Measurements from ENCODE around the gene ZBTB7A.
A peak's percentile ranks its signal among the peaks of the same experiment; 100 is the strongest.

Gene ZBTB7A

DNA sequence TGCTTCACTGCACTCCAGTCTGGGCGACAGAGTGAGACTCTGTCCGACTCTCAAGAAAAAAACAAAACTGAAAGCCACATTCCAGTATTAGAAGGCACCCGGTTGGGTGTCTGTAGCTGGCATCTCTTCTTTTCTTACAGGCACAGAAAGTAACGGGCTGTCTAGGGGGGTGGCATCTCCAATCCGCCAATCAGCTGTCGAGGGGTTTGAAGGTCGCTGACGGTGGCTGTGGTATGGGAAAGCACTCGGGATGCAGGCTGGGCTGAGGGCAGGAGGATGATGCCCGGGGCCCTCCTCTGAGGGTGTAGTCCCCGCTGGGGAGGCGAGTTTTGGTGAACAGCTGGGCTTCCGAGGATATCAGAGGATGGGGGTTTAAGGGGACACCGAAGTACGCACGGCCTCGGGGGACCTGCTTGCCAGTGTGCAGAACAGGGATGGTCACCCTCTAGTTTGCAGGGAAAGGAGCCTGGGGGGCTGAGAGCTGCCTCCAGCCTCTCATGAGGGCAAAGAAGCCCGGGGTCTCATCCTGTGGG is 27.0 kb upstream of the ZBTB7A start:
- DNase-seq: no peak

DNA sequence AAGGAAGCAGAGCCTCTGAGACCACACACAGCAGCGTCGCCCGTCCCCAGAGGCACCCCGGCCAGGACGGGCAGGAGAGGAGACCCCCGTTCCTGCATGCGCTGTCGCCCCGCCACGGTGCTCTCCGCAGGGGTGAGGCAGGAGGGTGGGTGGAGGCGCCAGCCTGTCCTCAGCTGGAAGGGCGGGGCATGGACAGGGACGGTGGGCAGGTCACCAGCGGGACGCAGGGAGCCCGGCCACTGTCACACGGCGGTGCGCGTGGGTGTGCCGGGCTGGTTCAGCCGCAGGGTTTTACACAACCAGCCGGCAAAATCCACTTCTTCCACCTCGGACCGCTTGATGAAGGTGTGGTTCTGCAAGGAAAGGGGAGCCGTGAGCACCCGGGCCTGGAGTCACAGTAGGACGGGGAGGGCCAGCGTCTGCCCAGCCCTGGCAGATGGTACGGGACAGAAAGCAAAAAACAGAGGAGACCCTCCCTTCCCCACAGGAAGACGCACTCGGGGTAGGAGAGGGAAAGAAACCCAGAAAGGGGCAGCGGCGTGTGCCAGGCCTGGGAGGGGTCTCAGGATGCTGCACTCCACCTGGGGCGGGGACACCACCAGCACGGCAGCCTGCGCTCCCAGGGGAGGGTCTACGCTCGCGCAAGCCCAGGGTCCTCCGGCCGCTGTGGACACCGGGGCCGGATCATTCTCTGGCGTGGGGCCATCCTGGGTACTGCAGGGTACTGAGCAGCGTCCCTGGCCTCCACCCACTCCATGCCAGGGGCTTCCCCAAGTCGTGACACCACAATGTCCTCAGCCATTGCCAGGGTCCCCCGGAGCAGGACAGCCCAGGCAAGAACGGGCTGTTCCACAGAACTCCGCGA is 23.9 kb upstream of the ZBTB7A start:
- no peak for DNase-seq

DNA sequence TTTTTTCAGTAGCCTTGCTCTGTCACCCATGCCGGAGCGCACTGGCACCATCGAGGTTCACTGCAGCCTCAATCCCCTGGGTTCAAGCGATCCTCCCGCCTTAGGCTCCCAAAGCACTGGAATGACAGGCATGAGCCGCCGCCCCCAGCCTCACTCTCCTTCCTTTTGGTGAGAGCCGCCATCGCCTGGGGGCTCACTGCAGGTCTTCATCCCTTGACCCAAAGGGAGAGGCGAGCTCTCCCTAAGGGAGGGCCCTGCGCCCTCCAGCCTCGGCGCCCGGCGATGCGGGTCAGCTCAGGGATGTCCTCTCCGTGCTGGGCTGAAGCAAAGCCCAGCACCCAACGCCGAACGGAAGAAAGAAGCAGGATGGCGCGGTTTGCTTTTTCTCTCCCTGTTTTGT is 23.2 kb upstream of the ZBTB7A start:
- DNase-seq: no peak

DNA sequence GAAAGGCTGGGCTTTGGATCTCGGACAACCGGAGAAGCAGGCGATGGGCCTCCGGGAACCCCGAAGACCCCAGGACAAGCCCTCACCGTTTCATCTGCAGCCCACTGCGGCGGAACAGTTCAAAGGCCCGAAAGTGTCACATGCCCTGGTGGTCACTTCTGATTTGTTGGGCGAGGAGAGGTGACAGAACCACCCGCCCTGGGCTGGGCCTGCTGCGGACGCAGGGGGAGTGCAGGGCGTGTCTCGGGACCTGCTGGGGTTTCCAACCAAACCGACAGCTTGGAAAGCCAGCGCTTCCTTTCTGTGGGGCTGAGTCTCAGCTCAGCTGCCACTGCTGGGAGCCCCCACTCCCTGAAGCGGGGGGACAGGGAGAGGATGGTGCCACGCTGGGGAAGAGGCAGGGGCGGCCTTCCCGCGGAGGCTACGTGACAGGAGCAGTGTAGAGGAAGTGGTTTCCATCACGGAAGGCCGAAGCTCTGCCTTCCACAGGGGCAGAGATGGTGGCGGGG is 22.8 kb upstream of the ZBTB7A start:
- DNase-seq: peak in 4 of 14 donors; percentile 6 to 55 (median 21)

DNA sequence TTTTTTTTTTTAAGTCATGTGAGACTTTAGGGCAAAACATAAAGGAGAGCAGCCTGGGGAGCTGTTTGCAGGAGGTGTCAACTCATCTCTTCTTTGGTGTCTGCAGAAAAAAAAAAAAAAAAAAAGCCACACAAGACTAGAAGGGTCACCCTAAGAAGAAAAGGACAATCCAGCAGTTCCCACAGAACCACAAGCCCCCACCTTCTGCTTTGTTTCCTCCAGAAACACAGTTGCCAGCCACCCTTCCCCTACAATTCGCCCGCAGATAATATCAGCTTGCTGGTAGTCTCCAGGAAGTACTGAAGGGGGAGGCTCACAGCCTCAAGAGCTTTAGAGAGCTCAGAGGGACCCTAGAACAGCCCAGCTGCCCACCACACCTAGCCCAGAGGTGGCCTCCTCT is 22.3 kb upstream of the ZBTB7A start:
- no peak for DNase-seq

DNA sequence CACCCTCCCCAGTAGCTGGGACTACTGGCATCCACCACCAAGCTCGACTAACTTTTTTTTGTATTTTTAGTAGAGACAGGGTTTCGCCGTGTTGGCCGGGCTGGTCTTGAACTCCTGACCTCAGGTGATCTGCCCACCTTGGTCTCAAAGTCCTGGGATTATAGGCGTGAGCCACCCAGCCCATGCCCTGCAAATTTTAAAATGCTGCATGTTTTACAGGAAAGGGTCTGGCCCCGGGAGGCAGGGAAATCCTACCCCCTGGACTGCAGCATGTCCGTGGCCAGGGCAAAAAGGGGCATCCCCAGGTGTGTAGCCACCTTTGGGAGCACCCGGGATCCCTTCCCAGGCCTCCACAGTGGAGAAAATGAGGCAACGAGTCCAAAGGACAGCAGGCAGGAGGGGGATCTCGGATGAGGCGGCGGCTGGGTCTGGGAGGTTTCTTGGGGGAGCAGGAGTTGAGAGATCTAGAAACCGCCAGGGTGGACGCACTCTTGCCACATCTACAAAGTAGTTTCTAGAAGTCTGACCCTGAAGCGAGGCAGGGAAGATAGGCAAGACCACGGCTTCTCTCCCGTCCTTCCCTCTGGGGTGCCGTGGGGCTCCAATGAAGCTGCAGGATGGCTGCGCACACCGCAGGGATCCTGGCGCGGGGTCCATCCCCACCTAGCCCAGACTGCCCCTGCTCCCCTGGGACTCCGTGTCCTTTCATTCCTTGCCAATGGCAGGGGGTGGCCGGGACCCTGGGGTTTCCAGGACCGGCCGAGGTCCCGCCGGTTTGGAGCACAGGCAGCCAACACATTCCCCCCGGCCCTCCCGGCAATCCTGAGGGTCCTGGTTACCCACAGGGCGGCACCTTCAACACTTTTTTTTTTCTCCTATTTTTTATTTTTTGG is 21.3 kb upstream of the ZBTB7A start:
- no peak for DNase-seq

DNA sequence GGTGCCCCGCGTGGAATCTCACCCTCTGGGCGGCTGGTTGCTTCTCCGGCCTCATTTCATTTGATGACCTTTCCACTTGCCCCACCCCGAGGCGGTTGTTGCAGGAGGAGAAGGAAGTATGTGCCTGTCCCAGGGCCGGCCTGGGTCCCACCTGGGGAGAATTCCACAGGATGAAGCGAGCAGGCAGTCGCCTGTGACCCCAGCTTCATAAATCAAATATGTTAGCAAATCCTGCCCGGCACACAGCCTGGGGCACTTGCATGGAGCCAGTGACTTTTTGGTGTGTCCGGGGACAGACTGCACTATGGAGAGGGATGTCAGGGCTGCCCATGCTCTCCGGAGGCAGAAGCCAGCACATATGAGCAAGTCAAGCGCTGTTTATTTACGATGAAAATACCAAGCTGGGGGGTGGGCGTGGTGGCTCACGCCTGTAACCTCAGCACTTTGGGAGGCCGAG is 19.7 kb upstream of the ZBTB7A start:
- no peak for DNase-seq

DNA sequence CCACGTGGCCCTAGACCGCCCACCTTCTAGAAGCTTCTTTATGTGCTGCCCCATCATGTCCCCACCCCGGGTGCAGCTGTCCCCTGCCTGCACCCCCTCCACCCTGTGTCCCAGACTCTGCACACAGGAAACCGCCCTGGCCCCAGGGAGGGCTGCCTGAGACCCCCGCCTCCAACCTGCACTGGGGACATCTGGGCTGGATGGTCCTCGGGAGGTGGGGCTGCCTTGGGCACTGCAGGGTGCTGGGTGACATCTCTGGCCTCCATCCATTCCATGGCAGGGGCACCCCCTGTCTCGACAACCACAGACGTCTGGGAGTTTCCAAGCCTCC is 17.8 kb upstream of the ZBTB7A start:
- DNase-seq: no peak

DNA sequence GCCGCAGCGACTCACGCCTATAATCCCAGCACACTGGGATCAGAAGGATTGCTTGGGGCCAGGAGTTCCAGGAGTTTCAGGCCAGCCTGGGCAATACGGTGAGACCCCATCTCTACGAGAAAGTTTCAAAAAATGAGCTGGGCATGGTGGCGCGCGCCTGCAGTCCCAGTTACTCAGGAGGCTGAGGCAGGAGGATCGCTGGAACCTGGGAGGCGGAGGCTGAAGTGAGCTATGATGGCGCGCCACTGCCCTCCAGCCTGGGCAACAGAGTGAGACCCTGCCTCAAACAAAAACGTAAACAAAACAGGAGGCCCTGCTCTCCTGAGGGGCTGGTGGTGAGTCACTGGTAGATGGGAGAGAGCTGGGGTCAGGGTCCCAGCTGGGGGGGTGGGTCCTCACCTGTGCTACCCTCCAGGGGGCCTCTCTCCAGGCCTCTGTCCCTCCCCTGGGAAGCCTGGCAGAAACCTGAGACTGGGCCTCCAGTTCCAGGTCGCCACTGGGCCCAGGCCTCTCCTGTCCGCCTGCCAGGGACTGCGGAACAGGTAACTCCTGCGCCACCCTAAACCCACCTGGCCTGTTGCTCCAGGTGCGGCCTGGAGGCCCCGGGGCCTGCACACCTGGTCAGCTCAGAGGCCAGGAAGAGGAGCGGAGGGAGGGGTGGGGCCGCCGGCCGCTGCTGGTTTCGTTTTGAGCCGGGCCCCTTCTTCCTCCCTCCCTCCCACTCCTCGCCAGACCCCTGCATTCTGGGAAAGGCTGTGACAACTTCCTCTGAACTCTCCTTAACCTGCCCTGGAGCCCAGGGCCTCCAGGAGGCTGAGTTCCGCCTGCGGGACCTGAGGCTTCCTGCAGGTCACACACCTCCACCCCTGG is 17.2 kb upstream of the ZBTB7A start:
- DNase-seq: no peak

DNA sequence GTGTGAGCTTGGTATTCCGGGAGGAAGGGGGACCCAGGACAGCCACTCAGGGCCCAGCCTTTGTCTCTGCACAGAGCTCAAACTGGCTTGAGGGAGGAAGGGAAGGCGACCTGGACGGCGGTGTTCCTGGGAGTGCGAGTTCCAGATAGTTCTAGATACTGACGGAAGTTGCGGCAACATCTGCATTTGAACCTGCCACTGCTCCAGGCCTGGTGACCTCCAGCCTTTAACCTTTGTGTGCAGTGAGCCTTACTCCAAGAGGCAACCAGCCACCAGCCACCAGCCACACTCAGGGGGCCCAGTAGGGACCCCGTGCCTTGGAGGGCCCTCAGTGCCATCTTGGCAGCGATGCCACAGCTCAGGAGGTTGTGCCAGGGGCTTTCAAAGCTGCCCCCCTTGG is 15.5 kb upstream of the ZBTB7A start:
- DNase-seq: no peak

DNA sequence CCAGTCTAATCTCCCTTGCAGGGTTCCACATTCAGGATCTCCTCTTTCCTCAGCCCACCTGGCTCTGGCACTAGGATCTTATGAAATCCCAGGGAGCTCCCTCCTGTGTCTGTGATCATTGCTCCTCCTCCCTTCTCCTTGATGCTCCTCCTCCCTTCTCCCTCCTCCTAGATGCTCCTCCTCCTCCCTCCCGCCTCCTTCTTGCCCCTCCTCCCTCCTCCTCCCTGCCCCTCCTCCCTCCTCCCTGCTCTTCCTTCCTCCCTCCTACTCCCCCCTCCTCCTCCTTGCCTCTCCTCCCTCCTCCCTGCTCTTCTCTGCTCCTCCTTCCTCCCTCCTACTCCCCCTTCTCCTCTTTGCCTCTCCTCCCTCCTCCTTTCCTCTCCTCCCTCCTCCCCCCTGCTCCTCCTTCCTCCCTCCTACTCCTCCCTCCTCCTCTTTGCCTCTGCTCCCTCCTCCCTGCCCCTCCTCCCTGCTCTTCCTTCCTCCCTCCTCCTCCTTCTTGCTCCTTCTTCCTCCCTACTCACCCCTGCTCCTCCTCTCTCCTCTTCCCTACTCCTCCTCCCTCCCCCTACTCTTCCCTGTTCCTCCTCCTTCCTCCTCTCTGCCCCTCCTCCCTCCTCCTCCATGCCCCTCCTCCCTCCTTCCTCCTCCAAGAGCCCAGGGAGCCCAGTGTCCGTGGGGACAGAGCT is 14.9 kb upstream of the ZBTB7A start:
- DNase-seq: no peak

DNA sequence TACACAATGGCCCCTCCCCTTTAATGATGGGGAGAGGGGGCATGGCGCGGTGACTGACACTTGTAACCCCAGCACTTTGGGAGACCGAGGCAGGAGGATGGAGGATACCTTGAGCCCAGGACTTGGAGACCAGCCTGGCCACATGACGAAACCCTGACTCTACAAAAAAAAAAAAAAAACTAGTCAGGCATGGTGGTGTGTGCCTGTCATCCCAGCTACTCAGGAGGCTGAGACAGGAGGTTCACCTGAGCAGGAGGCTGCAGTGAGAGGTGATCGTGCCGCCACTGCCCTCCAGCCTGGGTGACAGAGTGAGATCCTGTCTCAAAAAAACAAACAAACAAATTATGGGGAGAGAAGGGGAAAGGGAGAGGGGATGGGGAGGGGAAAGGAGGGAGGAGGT is 13.8 kb upstream of the ZBTB7A start:
- no peak for DNase-seq

DNA sequence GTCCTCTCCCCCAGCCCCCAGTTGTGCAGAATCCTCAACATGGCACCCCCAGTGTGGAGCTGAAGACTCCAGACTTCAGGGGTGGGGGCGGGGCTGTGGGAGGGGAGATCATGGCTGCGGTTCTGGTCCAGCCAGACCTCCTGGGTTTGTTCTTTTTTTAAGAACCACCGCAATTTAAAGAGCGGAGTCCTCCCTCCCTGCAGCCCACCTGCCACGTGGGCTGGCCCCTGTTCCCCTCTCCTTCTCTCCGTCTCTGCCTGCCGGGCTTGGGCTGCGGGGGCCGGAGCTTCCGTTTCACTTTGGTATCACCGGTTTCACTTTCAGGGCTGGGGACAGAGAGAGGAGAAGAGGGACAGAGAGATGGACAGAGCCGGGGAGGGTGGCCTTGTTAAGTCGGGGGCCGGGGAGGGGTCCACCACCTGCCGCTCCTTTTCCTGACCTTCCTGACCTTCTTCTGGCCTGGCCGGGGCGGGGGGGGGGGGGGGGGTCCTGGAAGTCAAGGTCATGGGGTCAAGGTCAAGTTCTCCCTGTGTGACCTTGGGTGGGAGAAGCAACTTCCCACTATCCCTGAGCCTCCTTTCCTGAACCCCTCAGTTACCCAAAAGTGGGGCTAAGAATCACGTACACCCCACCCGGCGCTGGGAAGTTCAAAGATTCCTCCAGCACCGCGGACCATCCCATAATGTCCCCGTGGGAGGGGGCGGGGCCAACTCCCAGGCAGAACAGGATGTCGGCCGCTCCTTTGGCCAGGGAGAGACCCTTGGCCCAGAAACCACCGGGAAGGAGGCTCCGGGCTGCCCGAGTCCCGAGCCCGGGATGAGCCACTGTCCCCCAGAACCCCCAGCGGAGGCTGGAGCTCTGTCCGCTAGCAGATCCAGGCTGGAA is 11.3 kb upstream of the ZBTB7A start:
- DNase-seq: peak in 5 of 14 donors; percentile 4 to 55 (median 19)

DNA sequence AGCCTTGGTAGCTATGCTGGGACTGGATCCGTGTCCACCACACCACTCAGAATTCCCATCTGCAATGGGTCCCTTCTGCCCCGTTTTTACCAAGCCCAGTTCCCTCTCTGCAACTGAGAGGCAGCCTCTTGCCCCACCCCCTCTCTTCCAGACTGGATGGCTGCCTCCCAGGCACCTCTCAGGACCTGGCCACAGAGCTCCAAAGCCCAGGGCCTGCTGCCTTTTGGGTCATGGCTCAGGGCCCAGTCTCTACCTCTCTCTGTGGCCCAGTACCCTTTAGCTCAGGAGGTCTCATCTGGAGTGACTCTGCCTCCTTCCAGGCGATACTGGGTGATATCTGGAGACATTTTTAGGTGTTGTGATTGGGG is 10.3 kb upstream of the ZBTB7A start:
- no peak for DNase-seq

DNA sequence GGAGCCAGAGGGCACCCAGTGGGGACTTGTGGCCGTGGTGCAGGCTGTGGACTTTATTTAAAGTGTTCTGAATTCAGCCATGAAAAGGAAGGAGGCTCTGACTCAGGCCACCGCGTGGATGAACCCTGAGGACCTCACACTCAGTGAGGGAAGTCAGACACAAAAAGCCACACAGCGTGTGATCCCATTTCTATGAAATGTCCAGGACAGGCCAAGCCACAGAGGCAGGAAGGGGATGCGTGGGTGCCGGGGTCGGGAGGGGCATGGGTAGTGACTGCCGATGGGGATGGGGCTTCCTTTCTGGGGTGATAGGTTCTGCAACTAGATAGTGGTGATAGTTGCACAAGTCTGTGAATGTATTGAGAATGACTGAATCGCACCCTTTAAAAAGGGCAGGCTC is 8.7 kb upstream of the ZBTB7A start:
- peak in 1 of 14 donors; percentile 34 for DNase-seq

DNA sequence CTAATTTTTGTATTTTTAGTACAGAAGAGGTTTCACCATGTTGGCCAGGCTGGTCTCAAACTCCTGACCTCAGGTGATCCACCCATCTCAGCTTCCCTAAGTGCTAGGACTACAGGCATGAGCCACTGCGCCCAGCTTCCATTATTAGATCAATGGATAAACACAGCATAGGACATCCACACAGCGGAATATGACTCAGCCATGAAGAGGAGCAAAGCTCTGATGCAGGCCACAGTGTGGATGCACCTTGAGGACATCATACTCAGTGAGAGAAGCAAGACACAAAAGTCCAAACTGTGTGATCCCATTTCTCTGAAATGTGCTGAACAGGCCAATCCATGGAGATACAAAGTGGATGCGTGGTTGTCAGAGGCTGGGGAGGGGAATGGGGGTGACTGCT is 4.9 kb upstream of the ZBTB7A start:
- no peak for DNase-seq

DNA sequence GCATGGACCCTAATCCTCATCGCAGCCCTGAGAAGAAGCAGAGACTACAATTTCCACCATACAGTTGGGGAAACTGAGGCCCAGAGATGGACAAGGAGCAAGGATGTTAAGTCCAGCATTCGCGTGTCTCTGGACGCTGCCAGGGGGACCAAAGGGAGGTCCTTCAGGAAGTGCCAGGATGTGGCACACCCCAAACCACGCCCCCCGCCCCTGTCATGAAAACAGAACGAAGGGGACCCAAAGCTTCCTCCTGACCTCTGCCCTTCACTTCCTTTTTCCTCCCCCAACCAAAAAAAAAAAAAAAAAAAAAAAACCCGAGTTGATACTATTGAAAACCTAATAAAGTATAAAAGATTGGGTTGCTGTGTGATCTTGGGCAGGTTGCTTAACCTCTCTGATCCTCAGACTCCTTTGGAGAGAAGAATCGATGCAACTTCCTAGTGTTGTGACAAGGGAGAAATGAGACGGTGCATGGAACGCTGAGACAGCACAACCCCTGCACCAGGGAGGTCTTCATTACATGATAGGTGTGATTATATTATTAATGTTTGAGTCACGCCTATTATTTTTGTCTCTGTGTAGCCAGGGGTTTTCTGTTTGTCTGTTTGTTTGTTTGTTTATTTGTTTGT is 2.7 kb upstream of the ZBTB7A start:
- no peak for DNase-seq

DNA sequence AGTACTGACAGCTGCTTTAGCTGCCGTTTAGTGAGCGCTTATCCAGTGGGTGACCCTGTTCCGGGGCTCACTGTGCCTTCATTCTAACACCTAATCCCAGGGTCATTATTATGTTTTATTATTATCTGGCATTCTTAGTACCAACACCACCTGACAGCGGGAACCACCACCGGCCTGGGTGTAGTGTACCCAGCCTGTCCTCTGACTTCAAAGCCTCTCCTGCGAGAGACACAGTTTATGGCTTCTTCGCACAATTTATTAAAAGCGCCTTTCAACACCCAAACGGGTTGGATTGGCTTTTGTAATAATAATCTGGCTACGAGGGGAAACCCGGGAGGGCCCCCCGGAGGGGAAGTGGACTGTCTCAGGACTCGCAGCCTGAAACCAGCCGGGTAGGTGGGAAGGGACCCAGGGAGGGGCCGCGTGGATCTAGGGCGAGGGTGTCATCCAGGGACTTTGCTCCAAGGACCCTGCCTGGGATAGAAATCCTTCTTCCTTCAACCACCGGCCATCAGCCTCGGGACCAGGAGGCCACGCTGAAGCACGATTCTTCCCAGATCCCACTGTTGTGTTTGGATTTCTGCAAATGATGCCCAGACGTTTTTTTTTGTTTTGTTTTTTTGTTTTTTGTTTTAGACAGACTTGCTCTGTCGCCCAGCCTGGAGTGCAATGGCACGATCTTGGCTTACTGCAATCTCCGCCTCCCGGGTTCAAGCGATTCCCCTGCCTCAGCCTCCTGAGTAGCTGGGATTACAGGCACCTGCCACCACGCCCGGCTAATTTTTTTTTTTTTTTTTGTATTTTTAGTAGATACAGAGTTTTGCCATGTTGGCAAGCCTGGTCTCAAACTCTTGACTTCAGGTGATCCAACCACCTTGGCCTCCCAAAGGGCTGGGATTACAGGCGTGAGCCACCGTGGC is 1.6 kb upstream of the ZBTB7A start:
- DNase-seq: peak in 6 of 14 donors; percentile 20 to 55 (median 28)
